ENCODE measurements around the gene NRL. TPM values are rescaled to one million over a fixed set of nuclear protein-coding genes. Genes with fewer than 3 reads are reported as not detected.

The NRL gene
- total RNA-seq, 4 donors from 2014 or later: 1.8 to 3.3 (median 3.0) TPM

DNA sequence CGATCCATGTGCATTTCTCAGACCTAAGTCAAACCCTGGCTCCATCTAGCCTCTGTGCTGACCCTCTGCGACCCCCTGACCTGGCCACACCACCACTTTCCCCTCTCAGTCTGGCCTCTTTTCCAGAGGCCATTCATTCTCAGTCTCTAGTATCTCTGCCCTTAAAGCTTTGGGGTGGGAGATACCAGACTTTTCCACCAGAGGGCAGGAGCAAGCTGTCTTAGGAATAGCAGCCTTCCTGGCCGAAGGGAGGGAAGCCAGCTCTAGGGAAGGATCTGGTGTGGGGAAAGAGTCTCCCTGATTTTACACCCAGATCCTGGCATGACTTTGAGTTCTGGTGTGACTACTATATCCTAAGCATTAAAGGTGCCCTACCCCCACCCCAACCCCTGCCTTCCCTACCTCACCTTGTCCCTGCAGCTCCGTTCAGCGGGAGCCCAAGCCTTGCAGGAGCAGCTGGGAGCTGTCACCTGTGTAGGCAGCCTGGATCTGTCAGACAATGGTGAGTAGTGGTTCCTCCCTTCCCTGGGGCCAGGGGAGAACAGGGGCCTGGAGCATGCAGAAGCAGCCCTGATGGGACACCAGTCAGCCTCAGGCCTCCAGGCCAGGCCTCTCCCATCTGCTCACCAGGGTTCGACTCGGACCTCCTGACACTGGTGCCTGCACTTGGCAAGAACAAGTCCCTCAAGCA, 56.3 kb downstream of the NRL start:
- peak; percentile 96 for DNase-seq (ENCODE audit: extremely low spot score)
- Histone ChIP-seq H3K9me3 (no peaks in the 10 kb centered on the region), H3K4me3 (no peak overlapping the region), H3K36me3 (no peaks in the 10 kb centered on the region), H3K27me3 (peaks cover 0 to 16% (median 0%) of the 10 kb centered on the region in 4 donors), H3K4me1 (peaks cover 0 to 9% (median 4%) of the 10 kb centered on the region in 4 donors), H3K27ac (replicated peaks in 1 of 4) (no peak overlapping the region)
- intact Hi-C loops (cut with DNase I): loop anchor here (2.0 kb wide), 2 partner anchors 32 to 50 kb away; no protein-coding TSS in a partner anchor
- TF ChIP-seq EP300 (IDR thresholded peaks at IDR 0.05) (no peak), POLR2AphosphoS5 (IDR thresholded peaks at IDR 0.05) (peak in 1 of 2 donors; percentile 68), POLR2A (IDR thresholded peaks at IDR 0.05; ENCODE audit: low read depth) (no peak)
- TF ChIP-seq, protein P1, sequence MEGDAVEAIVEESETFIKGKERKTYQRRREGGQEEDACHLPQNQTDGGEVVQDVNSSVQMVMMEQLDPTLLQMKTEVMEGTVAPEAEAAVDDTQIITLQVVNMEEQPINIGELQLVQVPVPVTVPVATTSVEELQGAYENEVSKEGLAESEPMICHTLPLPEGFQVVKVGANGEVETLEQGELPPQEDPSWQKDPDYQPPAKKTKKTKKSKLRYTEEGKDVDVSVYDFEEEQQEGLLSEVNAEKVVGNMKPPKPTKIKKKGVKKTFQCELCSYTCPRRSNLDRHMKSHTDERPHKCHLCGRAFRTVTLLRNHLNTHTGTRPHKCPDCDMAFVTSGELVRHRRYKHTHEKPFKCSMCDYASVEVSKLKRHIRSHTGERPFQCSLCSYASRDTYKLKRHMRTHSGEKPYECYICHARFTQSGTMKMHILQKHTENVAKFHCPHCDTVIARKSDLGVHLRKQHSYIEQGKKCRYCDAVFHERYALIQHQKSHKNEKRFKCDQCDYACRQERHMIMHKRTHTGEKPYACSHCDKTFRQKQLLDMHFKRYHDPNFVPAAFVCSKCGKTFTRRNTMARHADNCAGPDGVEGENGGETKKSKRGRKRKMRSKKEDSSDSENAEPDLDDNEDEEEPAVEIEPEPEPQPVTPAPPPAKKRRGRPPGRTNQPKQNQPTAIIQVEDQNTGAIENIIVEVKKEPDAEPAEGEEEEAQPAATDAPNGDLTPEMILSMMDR (IDR thresholded peaks at IDR 0.05): peak; percentile 88 to 93 (median 91)
- WGBS: 43% methylated on average over 5 of the region's 7 CpGs

DNA sequence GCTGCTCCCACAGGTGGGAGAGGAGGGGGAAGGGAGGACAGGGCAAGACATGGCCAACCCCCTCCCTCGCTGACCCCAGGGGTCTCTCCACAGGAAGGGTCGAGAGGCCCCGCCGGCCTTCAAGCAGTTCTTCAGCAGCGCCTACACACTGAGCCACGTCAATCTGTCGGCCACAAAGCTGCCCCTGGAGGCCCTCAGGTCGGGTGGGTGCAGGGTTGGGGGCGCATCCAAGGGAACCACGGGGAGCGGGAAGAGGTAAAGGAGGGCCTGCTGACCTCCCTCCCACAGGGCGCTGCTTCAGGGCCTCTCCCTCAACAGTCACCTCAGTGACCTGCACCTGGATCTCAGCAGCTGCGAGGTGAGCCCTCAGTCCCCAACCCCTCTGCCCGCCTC, 56.9 kb downstream of the NRL start:
- TF ChIP-seq, protein P1 (IDR thresholded peaks at IDR 0.05): no peak
- no peak for TF ChIP-seq POLR2A (IDR thresholded peaks at IDR 0.05; ENCODE audit: low read depth)
- no peak for TF ChIP-seq POLR2AphosphoS5 (IDR thresholded peaks at IDR 0.05)
- no peak for TF ChIP-seq EP300 (IDR thresholded peaks at IDR 0.05)
- DNase-seq (ENCODE audit: extremely low spot score): no peak
- H3K27ac ChIP-seq (replicated peaks in 1 of 4): no peak overlapping the region
- intact Hi-C loops (cut with DNase I): loop anchor here (2.0 kb wide), 2 partner anchors 33 to 51 kb away; no protein-coding TSS in a partner anchor
- peaks cover 0 to 16% (median 0%) of the 10 kb centered on the region in 4 donors for H3K27me3 ChIP-seq
- WGBS: 53% methylated on average over 3 of the region's 14 CpGs
- peaks cover 0 to 11% (median 5%) of the 10 kb centered on the region in 4 donors for H3K4me1 ChIP-seq
- no peak overlapping the region for H3K4me3 ChIP-seq
- no peaks in the 10 kb centered on the region for H3K36me3 ChIP-seq
- no peaks in the 10 kb centered on the region for H3K9me3 ChIP-seq

DNA sequence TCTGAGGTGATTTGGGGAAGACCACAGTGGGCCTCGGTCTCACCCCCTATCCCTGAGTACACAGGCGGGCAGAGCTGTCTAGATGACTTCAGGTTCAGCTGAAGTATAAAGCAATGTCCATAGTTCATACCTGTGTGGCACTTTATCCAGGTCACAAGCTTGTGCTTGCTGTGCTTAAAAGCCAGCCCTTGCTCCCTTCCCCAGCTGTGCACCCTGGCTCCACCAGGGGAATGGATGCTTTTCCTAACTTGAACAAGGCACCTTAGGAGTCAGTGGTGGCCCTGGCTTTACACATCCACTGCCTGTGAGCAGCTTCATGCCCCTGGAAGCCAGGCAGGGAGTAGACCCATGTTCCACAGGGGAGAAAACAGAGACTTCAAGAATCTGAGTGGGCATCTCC, 57.5 kb downstream of the NRL start:
- DNase-seq (ENCODE audit: extremely low spot score): no peak
- Histone ChIP-seq H3K36me3 (no peaks in the 10 kb centered on the region), H3K9me3 (no peaks in the 10 kb centered on the region), H3K4me3 (no peak overlapping the region), H3K4me1 (peaks cover 5 to 17% (median 11%) of the 10 kb centered on the region in 4 donors), H3K27me3 (peaks cover 0 to 16% (median 0%) of the 10 kb centered on the region in 4 donors), H3K27ac (replicated peaks in 1 of 4) (no peak overlapping the region)
- TF ChIP-seq EP300 (IDR thresholded peaks at IDR 0.05): no peak
- TF ChIP-seq, protein P1 (IDR thresholded peaks at IDR 0.05): no peak
- no peak for TF ChIP-seq POLR2A (IDR thresholded peaks at IDR 0.05; ENCODE audit: low read depth)
- no peak for TF ChIP-seq POLR2AphosphoS5 (IDR thresholded peaks at IDR 0.05)
- WGBS: 100% methylated on average over 2 of the region's 2 CpGs
- intact Hi-C loops (cut with DNase I): no loop called here

DNA sequence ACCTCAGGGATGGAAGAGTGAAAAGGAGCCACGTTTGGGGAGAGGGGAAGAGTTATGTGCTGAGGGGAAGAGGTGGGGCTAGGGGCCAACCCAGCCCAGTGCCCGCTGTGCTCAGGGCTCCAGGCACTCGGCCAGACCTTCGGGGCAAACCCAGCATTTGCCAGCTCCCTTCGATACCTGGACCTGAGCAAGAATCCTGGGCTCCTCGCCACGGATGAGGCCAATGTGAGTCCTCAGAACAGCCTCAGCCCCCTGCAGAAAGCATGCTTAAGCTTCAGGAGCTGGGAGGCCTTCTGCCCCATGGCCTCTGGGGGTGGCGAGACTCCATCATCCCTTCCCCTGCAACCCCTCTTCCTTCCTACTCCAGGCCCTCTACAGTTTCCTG, 58.0 kb downstream of the NRL start:
- TF ChIP-seq POLR2AphosphoS5 (IDR thresholded peaks at IDR 0.05): no peak
- no peak for TF ChIP-seq EP300 (IDR thresholded peaks at IDR 0.05)
- Histone ChIP-seq H3K36me3 (no peaks in the 10 kb centered on the region), H3K27me3 (peaks cover 0 to 16% (median 0%) of the 10 kb centered on the region in 4 donors), H3K4me1 (peaks cover 9 to 22% (median 16%) of the 10 kb centered on the region in 4 donors), H3K9me3 (no peaks in the 10 kb centered on the region), H3K27ac (replicated peaks in 1 of 4) (no peak overlapping the region), H3K4me3 (no peak overlapping the region)
- WGBS: 83% methylated on average over 8 of the region's 8 CpGs
- intact Hi-C loops (cut with DNase I): no loop called here
- DNase-seq (ENCODE audit: extremely low spot score): no peak

DNA sequence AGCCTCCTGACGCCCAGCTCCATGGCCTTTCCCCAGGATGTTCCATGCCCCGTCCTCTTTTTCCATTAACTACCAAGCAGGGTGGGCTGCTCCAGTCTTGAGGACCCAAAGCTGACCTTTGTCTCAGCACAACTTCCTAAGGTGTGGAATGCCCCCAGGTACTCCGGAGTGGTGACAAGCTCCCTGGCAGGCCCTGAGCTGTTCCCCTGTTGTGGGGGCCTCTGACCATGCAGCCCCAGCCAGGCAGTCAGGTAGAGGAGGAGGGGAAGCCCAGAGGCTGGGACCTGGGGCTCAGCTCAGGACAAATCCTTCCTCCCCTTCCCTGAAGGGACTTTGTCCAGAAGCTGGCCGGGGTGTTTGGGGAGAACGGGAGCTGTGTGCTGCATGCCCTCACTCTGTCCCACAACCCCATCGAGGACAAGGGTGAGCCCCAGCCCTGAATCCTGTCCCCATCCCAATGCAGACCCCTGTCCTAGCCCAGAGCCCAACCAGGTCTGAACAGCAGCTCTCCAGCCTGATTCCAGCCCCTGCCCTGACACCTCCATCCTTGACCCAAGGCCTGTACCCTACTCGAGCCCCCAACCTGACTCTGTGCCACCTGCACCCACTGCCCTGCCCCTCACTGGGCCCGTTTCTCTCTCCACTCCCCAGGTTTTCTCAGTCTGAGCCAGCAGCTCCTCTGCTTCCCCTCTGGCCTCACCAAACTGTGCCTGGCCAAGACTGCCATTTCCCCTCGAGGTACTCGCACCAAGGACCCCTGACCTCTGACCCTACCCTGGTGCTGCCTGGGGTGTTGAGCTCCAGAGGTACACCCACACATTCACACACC, 58.6 kb downstream of the NRL start:
- H3K27me3 ChIP-seq: peaks cover 0 to 16% (median 0%) of the 10 kb centered on the region in 4 donors
- DNase-seq (ENCODE audit: extremely low spot score): no peak
- no peaks in the 10 kb centered on the region for H3K9me3 ChIP-seq
- H3K4me3 ChIP-seq: no peak overlapping the region
- WGBS: 75% methylated on average over 9 of the region's 10 CpGs
- peaks cover 12 to 28% (median 22%) of the 10 kb centered on the region in 4 donors for H3K4me1 ChIP-seq
- H3K36me3 ChIP-seq: no peaks in the 10 kb centered on the region
- no peak for TF ChIP-seq POLR2AphosphoS5 (IDR thresholded peaks at IDR 0.05)
- TF ChIP-seq, protein P1 (IDR thresholded peaks at IDR 0.05): no peak
- TF ChIP-seq POLR2A (IDR thresholded peaks at IDR 0.05; ENCODE audit: low read depth): no peak
- no peak for TF ChIP-seq EP300 (IDR thresholded peaks at IDR 0.05)
- intact Hi-C loops (cut with DNase I): no loop called here
- no peak overlapping the region for H3K27ac ChIP-seq (replicated peaks in 1 of 4)

Data from esophagus muscularis mucosa (tissue), 4 donors.